Activated CD4-positive, alpha-beta T cell treated with anti-CD3 and anti-CD28 coated beads, Interleukin-2, amount 50 U/mL, for 24 hours (primary cell): ENCODE results near the gene SCYGR1.
A peak's percentile ranks its signal among the peaks of the same experiment; 100 is the strongest.

Source experiments
- DNase-seq, 2 donors: peaks; one replicate each; pipeline ENCODE4 v3.0.0-alpha.2; 2020; ENCODE audit warnings: low read depth in 1 of 2, low spot score in 1 of 2

Gene SCYGR1

DNA sequence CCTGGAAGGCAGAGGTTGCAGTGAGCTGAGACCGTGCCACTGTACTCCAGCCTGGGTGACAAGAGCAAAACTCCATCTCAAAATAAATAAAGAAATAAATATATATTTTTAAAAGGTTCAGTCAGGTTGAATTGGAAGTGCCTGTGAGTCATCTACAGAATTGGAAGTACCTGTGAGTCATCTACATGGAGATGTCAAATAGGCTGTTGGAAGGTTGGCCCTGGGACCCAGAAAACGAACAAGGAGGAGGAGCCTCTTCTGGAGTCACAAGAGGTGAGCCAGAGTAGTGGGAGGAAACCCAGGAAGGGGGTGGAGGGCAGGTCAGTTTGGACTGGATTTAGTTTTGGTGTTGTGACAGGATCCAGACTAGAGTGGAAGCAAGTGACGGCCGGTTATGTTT lies 15.2 kb upstream of the SCYGR1 start:
- no peak for DNase-seq

- DNase-seq = no peak
Measured at GRCh38 chr2:227402321-227402720, 14.6 kb upstream of the SCYGR1 start.

DNA sequence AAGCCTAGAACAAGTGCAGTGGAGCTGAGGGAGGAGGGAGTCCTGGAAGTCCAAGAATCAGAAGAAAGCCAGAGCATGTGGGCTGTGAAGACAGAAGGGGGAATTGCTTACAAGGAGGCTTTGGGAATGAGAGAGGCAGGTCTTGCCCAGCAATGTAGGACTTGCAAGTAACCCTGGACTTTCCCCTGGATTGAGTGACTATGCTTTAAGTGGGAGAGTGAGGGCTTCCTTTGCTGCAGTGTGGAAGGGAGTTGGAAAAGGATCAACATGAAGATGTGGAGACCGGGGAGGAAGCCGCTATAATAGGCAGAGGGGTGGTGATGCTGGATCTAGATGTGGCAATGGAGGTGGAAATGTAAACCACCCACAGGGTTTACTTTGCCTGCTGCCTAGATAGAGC lies 13.8 kb upstream of the SCYGR1 start:
- no peak for DNase-seq

- DNase-seq = no peak
Measured at GRCh38 chr2:227398684-227399670, 11.2 kb upstream of the SCYGR1 start.

GRCh38 chr2:227397562-227397961 lies 9.8 kb upstream of the SCYGR1 start:
- DNase-seq = no peak

GRCh38 chr2:227395556-227395955 lies 7.8 kb upstream of the SCYGR1 start:
- no peak for DNase-seq

- no peak for DNase-seq
Measured at GRCh38 chr2:227394401-227394800, 6.7 kb upstream of the SCYGR1 start.

DNA sequence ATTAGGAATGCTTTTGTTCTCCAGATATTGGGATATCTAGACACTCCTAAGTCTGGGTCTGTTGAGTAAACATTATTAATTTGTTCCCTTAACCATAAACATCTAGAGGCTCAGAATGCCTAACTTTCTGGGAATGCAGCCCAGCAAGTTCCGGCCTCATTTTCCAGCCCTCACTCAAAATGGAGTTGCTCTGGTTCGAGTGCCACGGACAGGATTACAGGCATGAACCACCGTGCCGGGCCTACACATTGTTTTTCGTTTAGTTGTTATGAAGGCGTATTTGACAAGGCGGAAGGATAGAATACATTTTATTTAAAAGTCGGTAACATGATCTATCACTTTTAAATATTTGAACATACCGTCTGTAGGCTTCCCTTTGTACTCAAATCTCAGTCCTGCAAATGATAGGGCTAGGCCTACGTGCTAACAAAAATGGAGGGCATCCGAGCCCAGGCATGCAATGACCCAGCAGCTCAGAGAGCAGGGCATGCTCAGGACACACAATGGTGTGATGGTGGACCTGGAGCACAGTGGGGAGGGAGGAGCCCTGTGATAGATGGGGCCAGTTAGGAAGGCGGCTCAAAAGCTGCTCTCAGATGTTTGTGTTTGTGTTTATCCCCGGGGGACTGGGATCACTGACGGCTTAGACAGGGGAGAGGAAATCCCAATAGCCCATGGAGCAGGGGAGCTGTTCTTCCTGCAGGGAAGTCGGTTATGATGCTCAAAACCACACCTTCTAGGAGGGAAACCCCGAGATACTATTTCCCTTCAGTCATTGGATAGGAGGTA lies 2.9 kb upstream of the SCYGR1 start:
- no peak for DNase-seq

GRCh38 chr2:227389661-227390060 lies 1.9 kb upstream of the SCYGR1 start:
- no peak for DNase-seq

DNA sequence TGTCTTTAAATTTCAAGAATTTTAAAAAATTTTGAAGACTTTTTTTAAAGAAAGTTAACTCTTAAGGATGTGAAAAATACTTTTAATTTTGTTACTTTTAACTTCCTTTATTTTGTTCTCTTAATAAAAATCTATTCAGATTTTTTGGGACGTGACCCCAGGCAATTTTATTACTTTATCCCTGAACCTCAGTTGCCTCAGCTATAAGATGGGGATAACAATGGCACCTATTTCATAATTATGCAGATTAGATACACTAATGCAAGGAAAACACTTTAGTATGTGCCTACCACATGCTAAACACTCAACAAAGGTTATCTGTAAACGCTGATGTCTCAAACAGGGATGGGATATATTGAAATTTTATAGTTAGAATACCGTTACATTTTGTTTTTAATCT lies 1.5 kb upstream of the SCYGR1 start:
- no peak for DNase-seq

GRCh38 chr2:227388537-227389011 lies 825 bp upstream of the SCYGR1 start:
- no peak for DNase-seq

- no peak for DNase-seq
Measured at GRCh38 chr2:227386630-227387029, 1.1 kb downstream of the SCYGR1 start.

- DNase-seq = no peak
Measured at GRCh38 chr2:227383686-227384085, 4.1 kb downstream of the SCYGR1 start.

DNA sequence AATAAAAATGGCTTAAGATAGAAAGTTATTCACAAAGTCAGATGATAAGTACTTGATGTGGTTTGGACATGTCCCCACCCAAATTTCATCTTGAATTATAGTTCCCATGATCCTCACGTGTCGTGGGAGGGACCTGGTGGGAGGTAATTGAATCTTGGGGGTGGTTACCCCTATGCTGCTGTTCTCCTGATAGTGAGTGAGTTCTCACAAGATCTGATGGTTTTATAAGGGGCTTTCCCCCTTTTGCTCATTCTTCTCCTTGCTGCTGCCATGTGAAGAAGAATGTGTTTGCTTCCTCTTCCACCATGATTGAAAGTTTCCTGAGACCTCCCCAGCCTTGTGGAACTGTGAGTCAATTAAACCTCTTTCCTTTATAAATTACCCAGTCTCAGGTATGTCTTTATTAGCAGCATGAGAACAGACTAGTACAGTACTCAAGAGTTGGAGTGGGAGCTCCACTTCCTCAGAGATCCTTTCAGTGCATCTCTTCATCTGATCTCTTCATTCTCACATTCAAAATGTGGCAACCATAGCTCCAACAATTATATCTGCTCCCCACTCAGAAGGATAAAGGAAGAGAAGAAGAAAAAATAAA lies 5.4 kb downstream of the SCYGR1 start:
- DNase-seq = peak in 1 of 2 donors; percentile 21

- DNase-seq = no peak
Measured at GRCh38 chr2:227379095-227379494, 8.7 kb downstream of the SCYGR1 start, which contains the start of gene TM4SF20. Gene TM4SF20 (minus strand): TSS chr2:227379306. CDS start chr2:227379268, 38 bp downstream.

GRCh38 chr2:227378371-227378782 lies 9.4 kb downstream of the SCYGR1 start:
- no peak for DNase-seq

- DNase-seq = no peak
Measured at GRCh38 chr2:227377467-227378351, 10.0 kb downstream of the SCYGR1 start.

DNA sequence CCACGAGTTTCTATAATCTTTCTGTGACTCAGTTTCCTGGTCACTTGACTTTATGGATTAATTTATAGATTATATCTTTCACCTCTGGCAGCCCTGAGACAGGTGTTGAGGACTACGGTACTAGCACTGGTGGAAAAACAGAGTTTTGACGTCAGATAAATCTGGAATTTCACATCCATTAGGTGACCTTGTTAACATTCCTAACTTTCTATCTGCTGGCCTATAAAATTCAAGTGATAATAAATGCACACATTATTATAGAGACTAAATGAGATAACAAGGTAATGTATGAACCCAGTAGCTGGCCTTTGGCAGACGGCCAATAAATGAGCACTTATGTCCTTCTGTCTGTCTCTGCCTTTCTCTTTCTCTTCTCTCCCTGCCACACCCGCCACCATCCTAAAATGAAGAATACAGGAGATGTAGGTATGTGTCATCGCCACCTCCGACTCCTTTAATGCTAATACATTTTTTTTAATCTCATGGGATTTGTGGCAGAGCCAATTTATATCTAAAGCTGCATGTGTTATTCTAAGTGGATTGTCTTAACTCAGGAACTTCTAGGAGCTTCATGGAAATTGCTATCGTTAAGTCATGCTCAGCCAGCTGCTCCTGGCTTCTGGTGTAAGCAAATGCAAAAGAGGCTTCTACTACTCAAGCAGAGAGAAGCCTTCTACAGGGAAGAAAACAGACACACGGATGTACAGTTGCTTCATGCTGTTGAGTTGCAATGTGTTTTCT lies 10.9 kb downstream of the SCYGR1 start:
- no peak for DNase-seq

GRCh38 chr2:227374158-227374557 lies 13.6 kb downstream of the SCYGR1 start:
- DNase-seq = peak in 1 of 2 donors; percentile 41

DNA sequence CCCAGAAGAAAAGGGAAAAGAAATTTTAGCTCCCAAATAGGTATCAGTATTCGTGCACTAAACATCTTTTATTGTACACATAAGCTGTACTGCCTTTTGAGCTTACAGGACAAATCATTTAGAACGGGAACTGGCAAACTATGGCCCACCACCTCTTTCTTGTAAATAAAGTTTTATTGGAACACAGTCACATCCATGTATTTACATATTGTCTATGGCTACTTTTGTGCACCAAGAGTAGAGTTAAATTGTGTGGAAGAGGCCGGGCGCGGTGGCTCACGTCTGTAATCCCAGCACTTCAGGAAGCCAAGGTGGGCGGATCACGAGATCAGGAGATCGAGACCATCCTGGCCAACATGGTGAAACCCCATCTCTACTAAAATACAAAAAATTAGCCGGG lies 14.4 kb downstream of the SCYGR1 start:
- no peak for DNase-seq
